Activated CD8-positive, alpha-beta memory T cell treated with anti-CD3 and anti-CD28 coated beads for 4 hours (primary cell): ENCODE measurements around the gene PGLYRP4.
A peak's percentile ranks its signal among the peaks of the same experiment; 100 is the strongest.
"Not testable (repeated sequence)": the region's sequence is repeated elsewhere in the genome, so short reads cannot be mapped to it uniquely, and the experiment has no call there.

Source experiments
- DNase-seq, 2 donors: peaks; one replicate each; pipeline ENCODE4 v3.0.0-alpha.2; 2020; ENCODE audit warnings: low read depth in 2 of 2

The PGLYRP4 gene

GRCh38 chr1:153356392-153357075 is 7.9 kb upstream of the PGLYRP4 start:
- no peak for DNase-seq

GRCh38 chr1:153355445-153356071 is 6.9 kb upstream of the PGLYRP4 start:
- DNase-seq = no peak

GRCh38 chr1:153354515-153355193 is 6.0 kb upstream of the PGLYRP4 start:
- DNase-seq = no peak

GRCh38 chr1:153353226-153353947 is 4.7 kb upstream of the PGLYRP4 start:
- DNase-seq = no peak

DNA sequence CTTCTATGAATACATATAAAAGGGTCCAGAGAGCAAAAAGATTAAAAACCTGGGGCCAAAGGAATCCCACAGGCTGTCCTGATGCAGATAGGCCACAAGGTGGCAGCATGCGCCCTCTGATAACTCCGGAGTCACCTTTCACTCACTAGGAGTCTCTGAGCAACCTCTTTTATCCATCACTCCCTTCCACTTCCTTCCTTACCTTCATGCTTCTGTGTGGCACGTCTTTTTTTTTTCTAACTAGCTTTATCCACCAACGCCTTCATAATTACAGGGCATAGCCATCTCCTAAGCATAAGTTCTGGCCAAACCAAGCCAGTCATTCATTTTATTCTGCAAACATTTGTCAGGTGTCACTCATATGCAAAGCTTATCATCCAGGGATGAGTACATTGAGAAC is 3.9 kb upstream of the PGLYRP4 start:
- DNase-seq = peak; percentile 18 to 40

DNA sequence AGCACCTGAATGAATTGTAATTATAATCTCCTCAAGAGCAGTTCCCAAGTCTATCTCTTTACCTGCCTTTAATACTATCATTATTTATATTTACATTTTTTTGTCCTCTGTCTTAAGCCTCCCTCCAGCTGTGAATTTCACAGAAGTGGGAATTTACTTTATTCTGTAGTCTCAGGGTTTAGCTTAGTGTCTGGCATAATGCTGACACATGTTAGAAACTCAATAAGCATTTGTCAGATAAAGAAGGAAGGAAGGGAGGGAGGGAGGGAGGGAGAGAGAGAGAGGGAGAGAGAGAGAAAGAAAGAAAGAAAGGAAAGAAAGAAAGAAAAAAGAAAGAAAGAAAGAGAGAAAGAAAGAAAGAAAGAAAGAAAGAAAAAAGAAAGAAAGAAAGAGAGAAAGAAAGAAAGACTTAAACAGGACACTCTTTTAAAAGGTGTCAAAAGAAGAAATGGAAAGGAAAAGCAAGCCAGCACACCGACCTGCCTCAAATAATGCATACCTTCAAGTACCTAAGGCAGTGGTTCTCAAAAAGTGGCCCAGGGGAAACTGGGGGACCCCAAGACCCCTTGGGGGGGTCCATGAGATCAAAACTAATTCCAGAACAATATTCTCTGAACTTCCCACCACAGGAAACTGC is 1.8 kb upstream of the PGLYRP4 start:
- no peak for DNase-seq

GRCh38 chr1:153349363-153350320 is 1.0 kb upstream of the PGLYRP4 start:
- DNase-seq = no peak

- no peak for DNase-seq
Measured at GRCh38 chr1:153347856-153348255, 785 bp downstream of the PGLYRP4 start.

DNA sequence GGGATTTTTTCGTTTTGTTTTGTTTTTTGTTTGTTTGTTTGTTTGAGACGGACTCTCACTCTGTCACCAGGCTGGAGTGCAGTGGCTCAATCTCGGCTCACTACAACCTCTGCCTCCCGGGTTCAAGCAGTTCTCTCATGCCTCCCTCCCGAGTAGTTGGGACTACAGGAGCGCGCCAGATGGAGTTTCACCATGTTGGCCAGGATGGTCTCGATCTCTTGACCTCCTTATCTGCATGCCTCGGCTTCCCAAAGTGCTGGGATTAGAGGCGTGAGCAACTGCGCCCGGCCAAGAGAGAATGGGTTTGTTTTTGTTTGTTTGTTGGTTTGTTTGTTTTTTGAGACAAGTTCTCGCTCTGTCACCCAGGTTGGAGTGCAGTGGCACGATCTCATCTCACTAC is 1.6 kb downstream of the PGLYRP4 start:
- DNase-seq = not testable (repeated sequence)

DNA sequence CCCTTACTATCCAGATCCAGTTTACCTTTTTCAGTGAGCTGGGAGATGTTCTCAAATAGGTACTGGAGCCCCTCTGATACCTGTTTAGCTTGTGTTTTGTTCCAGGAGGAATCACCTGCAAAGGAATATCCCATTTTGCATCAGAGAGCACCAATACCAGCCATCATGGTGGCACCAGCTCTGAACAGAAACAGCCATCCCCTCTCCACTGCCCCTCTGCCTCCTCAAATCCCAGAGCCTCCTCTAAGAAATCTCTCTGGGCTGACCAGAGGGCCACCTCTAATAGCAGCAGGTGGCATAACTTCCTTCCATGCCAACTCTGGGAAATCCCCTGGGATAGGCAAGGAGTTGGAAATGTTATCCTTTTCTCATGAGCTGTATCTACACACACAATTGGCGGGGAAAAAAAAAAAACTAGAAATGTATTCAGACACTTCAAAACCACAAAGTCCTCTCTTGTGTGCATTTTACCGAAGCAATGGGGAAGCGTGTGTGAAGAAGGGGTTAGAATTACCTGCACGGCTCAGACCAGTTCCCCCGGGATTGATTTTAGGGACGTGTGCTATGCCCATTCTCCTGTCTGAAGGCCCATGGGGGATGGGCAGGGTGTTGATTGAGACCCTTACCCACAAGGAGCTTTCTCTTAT is 2.4 kb downstream of the PGLYRP4 start:
- DNase-seq = no peak

- no peak for DNase-seq
Measured at GRCh38 chr1:153345187-153346076, 3.2 kb downstream of the PGLYRP4 start.

DNA sequence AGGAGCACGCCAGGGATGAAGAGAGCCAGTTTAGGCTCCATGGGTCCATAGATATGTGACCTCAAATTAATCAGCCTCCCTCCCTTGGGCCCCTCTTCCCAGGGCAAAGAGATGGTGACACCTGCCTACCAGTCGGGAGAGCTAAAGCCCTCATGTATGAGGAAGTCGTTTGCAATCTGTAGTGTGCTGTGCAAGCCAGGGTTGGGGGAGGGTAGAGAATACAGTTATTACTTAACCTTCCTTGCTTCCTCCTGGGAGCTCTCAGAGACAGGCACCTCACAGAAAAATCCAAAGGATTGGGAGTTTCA is 4.0 kb downstream of the PGLYRP4 start:
- no peak for DNase-seq

DNA sequence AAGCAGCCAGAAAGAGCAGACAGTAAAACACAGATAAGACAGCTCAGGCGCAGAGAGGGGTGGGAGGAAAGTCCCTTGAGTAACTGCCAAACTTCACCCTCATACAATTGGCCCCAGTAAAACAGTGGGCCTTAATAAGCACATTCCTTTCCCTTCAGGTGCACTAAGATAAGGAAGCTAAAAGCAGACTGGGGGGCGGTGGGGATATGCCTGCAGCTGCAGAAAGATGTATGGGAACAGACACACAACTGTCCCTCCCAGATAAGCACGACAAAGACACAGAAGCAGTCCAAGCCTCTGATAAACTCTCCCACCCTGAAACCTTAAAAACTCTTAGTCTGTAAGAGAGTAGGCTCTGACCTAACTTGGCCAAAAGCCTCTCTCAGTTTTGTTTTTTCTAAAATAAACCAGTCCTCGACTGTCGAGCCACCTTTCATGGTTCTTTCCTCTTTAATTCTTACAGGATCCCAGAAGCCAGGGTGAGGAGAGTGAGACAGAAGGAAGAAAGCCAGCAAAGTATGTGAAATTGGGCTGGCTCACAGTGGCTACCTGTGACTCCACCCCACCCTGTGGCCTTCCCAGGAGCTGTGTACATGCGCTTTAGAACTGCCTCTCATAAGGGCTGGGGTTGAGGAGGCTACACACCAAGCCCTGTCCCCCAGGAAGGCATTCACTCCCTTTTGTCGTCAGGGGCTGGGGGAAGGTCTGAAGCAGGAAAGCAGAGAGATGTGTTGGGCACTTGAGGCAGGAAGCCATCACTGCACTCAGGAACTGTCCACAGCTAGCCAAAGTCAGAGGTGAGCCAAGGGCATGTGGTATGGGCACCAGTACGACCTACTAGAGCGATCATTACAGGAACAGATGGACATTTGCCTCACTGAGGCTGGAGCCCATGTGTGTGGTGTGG is 4.6 kb downstream of the PGLYRP4 start:
- no peak for DNase-seq

DNA sequence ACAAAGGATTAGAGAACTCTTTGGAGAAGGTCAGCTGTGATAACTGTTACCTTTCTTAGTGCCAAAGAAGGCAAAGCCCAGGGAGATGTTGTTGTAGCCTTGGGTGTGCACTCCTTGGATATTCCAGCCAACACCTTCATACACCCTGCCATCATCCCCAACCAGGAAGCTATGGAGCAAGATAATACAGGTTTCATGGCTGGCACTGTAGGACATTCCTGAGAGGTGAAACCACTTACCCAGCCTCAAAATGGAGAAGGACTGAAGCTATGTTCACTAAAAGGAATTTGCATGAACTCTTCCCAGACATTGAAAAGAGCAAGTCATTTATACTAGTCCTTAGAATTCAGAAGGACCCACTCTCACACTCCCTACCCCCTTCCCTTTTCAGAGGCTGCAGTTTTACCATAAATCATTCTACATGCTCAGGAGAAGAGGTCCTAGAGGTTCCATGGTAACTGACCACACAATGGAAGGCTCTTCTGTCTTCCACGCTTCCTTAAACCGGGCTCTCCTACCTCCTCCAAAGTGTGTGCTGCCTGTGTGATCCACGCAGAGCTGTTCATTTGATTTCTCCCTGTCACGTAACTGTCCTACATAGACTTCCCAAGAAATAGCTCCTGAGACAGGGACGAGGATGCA is 5.5 kb downstream of the PGLYRP4 start:
- DNase-seq = no peak

DNA sequence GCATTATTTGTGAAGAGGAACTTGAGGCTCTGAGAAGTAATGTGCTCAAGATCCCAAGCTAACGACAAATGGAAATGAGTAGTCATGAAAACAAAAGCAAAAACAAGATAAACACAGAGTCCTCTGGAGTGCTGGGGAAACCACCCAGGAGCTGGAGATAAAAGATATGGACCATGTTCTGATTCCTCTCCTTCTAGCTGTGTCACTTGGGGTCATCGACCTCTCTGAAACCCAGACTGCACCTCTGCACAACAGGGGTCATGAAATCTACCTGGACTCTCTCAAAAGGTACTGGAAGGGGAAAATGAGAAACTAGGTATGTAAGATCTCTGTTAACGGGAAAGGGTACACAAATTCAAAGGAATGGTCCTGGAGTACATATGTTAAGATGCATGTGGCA is 6.5 kb downstream of the PGLYRP4 start:
- no peak for DNase-seq

- no peak for DNase-seq
Measured at GRCh38 chr1:153341431-153341934, 7.2 kb downstream of the PGLYRP4 start.

GRCh38 chr1:153340356-153340755 is 8.3 kb downstream of the PGLYRP4 start:
- no peak for DNase-seq

- DNase-seq = no peak
Measured at GRCh38 chr1:153339802-153340201, 8.8 kb downstream of the PGLYRP4 start.
